ENCODE results near the gene EYS.

The EYS gene

GRCh38 chr6:64987066-64987465 is 720.0 kb downstream of the EYS start:
- no peaks in the 10 kb centered on the region for H3K27me3 ChIP-seq (ENCODE audit: insufficient read depth, low read depth)
- TF ChIP-seq CTCF (conservative IDR thresholded peaks at IDR 0.05; ENCODE audit: low read depth, low read length), result no peak
- H3K36me3 ChIP-seq (ENCODE audit: insufficient read depth), result no peaks in the 10 kb centered on the region
- peaks cover 6% of the 10 kb centered on the region for H3K4me1 ChIP-seq (ENCODE audit: low read depth, poor library complexity, severe bottlenecking)
- H3K27ac ChIP-seq, result no peak overlapping the region
- no peaks in the 10 kb centered on the region for H3K79me2 ChIP-seq (ENCODE audit: insufficient read depth, low read depth)
- no peak overlapping the region for H3K9ac ChIP-seq
- no peak overlapping the region for H3K4me3 ChIP-seq (IDR thresholded peaks at IDR 0.05; ENCODE audit: insufficient read depth, low read depth, low read length)
- no peak overlapping the region for H2AFZ ChIP-seq (ENCODE audit: low read depth)
- no peaks in the 10 kb centered on the region for H4K20me1 ChIP-seq (ENCODE audit: insufficient read depth)
- H3K4me2 ChIP-seq, result no peak overlapping the region

DNA sequence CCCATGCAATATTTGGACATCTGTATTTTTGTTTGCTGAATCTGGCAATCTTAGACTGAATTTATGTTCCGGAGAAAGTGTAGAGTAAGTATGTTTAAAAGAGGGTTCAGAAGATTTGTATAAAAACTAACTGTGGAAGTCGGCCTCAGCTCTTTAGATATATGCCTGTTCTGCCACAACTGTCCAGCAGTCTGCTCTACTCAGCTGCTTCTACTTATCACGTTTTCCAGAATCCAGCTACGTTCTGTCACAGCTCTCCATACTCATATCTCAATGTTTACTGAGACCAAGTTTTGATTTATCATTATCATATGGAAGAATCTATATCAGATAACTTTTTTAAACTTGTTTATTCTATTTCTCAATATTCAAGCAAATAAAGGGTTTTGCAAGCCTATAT is 721.3 kb downstream of the EYS start:
- no peak for TF ChIP-seq CTCF (conservative IDR thresholded peaks at IDR 0.05; ENCODE audit: low read depth, low read length)
- H3K4me2 ChIP-seq, result no peak overlapping the region
- no peaks in the 10 kb centered on the region for H3K36me3 ChIP-seq (ENCODE audit: insufficient read depth)
- H3K27ac ChIP-seq, result no peak overlapping the region
- no peak overlapping the region for H3K9ac ChIP-seq
- H3K4me3 ChIP-seq (IDR thresholded peaks at IDR 0.05; ENCODE audit: insufficient read depth, low read depth, low read length), result no peak overlapping the region
- no peaks in the 10 kb centered on the region for H4K20me1 ChIP-seq (ENCODE audit: insufficient read depth)
- no peaks in the 10 kb centered on the region for H3K27me3 ChIP-seq (ENCODE audit: insufficient read depth, low read depth)
- H3K79me2 ChIP-seq (ENCODE audit: insufficient read depth, low read depth), result no peaks in the 10 kb centered on the region
- H3K4me1 ChIP-seq (ENCODE audit: low read depth, poor library complexity, severe bottlenecking), result peaks cover 6% of the 10 kb centered on the region
- H2AFZ ChIP-seq (ENCODE audit: low read depth), result no peak overlapping the region

DNA sequence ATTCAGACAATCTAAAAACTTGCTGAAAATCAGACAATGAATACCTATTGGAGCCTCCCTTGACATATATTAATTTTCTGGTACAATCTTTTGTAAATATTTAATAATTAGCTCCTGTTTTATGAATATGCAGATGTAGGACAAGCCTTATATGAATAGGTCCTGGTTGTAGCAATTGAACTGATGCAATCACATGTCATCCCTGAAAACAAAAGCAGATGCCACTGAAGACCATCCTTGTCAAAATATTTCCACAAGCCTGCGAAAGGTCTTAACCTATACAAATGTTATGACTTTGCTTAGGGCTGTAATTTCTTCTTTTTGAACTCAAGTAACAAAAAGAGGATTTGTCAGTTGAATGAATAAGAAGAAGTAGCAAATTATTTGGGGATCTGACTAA is 722.1 kb downstream of the EYS start:
- H3K36me3 ChIP-seq (ENCODE audit: insufficient read depth), result no peaks in the 10 kb centered on the region
- H3K27me3 ChIP-seq (ENCODE audit: insufficient read depth, low read depth), result no peaks in the 10 kb centered on the region
- H3K9ac ChIP-seq, result no peak overlapping the region
- TF ChIP-seq CTCF (conservative IDR thresholded peaks at IDR 0.05; ENCODE audit: low read depth, low read length), result no peak
- no peak overlapping the region for H2AFZ ChIP-seq (ENCODE audit: low read depth)
- H3K4me2 ChIP-seq, result no peak overlapping the region
- H3K79me2 ChIP-seq (ENCODE audit: insufficient read depth, low read depth), result no peaks in the 10 kb centered on the region
- peaks cover 6% of the 10 kb centered on the region for H3K4me1 ChIP-seq (ENCODE audit: low read depth, poor library complexity, severe bottlenecking)
- no peaks in the 10 kb centered on the region for H4K20me1 ChIP-seq (ENCODE audit: insufficient read depth)
- no peak overlapping the region for H3K4me3 ChIP-seq (IDR thresholded peaks at IDR 0.05; ENCODE audit: insufficient read depth, low read depth, low read length)
- no peak overlapping the region for H3K27ac ChIP-seq

DNA sequence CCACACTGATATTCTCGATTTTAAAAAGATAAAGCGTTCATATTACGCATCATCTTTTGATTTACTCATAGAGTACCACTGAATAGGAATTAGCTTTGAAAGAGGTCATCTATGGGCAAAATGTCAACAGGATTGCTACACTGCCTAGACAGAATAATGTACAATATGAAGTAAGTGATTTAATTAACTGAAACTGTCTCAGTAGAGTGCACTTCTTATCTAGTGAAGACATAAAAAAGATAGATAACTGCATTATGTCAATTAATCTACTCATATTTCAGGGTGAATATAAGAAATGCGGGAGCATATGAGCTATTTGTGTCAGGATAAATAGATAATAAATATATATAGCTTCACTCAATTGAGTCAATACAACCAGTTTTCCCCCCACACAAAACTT is 723.9 kb downstream of the EYS start:
- peaks cover 6% of the 10 kb centered on the region for H3K4me1 ChIP-seq (ENCODE audit: low read depth, poor library complexity, severe bottlenecking)
- no peaks in the 10 kb centered on the region for H3K36me3 ChIP-seq (ENCODE audit: insufficient read depth)
- no peak overlapping the region for H3K27ac ChIP-seq
- H4K20me1 ChIP-seq (ENCODE audit: insufficient read depth), result no peaks in the 10 kb centered on the region
- H3K27me3 ChIP-seq (ENCODE audit: insufficient read depth, low read depth), result no peaks in the 10 kb centered on the region
- H3K4me3 ChIP-seq (IDR thresholded peaks at IDR 0.05; ENCODE audit: insufficient read depth, low read depth, low read length), result no peak overlapping the region
- no peak for TF ChIP-seq CTCF (conservative IDR thresholded peaks at IDR 0.05; ENCODE audit: low read depth, low read length)
- no peak overlapping the region for H3K9ac ChIP-seq
- H3K79me2 ChIP-seq (ENCODE audit: insufficient read depth, low read depth), result no peaks in the 10 kb centered on the region
- H3K4me2 ChIP-seq, result no peak overlapping the region
- H2AFZ ChIP-seq (ENCODE audit: low read depth), result no peak overlapping the region

GRCh38 chr6:64973142-64973541 is 733.9 kb downstream of the EYS start:
- Histone ChIP-seq H2AFZ (ENCODE audit: low read depth) (no peak overlapping the region), H3K27ac (no peak overlapping the region), H3K4me3 (IDR thresholded peaks at IDR 0.05; ENCODE audit: insufficient read depth, low read depth, low read length) (no peak overlapping the region), H3K9ac (no peak overlapping the region), H4K20me1 (ENCODE audit: insufficient read depth) (no peaks in the 10 kb centered on the region), H3K79me2 (ENCODE audit: insufficient read depth, low read depth) (no peaks in the 10 kb centered on the region), H3K27me3 (ENCODE audit: insufficient read depth, low read depth) (no peaks in the 10 kb centered on the region), H3K36me3 (ENCODE audit: insufficient read depth) (no peaks in the 10 kb centered on the region), H3K4me1 (ENCODE audit: low read depth, poor library complexity, severe bottlenecking) (no peaks in the 10 kb centered on the region), H3K4me2 (no peak overlapping the region)
- TF ChIP-seq CTCF (conservative IDR thresholded peaks at IDR 0.05; ENCODE audit: low read depth, low read length), result no peak
